ENCODE data around the gene CDK14.
A peak's percentile ranks its signal among the peaks of the same experiment; 100 is the strongest.

The CDK14 gene

GRCh38 chr7:90774706-90775105 is 178.6 kb downstream of the CDK14 start:
- Histone ChIP-seq H3K79me2 (ENCODE audit: low read length) (peaks cover 99% of the 10 kb centered on the region), H3K9me2 (replicated peaks; ENCODE audit: insufficient read depth, low read length) (no peaks in the 10 kb centered on the region), H3K4me2 (ENCODE audit: low read depth, low read length) (peak overlapping the region; percentile 19), H3K36me3 (replicated peaks; ENCODE audit: insufficient read depth, low read length) (peaks cover 15% of the 10 kb centered on the region), H3K9ac (ENCODE audit: low read length) (no peak overlapping the region), H3K4me1 (ENCODE audit: low read length) (peaks cover 64% of the 10 kb centered on the region), H2AFZ (ENCODE audit: low read length) (no peak overlapping the region), H3K27me3 (replicated peaks; ENCODE audit: insufficient read depth, low read length) (no peaks in the 10 kb centered on the region), H3K27ac (ENCODE audit: low read length) (no peak overlapping the region), H3K9me3 (replicated peaks; ENCODE audit: insufficient read depth, low read length) (no peaks in the 10 kb centered on the region), H3K4me3 (ENCODE audit: low read length) (no peak overlapping the region), H4K20me1 (ENCODE audit: insufficient read depth, low read length) (0 out of 2 replicates have a peak, but pooled peaks cover 3% of the 10 kb centered on the region), H3F3A (ENCODE audit: insufficient read depth, low read length) (peaks cover 37% of the 10 kb centered on the region)
- TF ChIP-seq, protein P1, sequence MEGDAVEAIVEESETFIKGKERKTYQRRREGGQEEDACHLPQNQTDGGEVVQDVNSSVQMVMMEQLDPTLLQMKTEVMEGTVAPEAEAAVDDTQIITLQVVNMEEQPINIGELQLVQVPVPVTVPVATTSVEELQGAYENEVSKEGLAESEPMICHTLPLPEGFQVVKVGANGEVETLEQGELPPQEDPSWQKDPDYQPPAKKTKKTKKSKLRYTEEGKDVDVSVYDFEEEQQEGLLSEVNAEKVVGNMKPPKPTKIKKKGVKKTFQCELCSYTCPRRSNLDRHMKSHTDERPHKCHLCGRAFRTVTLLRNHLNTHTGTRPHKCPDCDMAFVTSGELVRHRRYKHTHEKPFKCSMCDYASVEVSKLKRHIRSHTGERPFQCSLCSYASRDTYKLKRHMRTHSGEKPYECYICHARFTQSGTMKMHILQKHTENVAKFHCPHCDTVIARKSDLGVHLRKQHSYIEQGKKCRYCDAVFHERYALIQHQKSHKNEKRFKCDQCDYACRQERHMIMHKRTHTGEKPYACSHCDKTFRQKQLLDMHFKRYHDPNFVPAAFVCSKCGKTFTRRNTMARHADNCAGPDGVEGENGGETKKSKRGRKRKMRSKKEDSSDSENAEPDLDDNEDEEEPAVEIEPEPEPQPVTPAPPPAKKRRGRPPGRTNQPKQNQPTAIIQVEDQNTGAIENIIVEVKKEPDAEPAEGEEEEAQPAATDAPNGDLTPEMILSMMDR (IDR thresholded peaks at IDR 0.05; ENCODE audit: low read length) = no peak
- TF ChIP-seq EZH2phosphoT487 (IDR thresholded peaks at IDR 0.05; ENCODE audit: low read length) = no peak
- no peak for TF ChIP-seq EZH2 (optimal IDR thresholded peaks at IDR 0.05; ENCODE audit: low read depth, low read length)
- no peak for DNase-seq

DNA sequence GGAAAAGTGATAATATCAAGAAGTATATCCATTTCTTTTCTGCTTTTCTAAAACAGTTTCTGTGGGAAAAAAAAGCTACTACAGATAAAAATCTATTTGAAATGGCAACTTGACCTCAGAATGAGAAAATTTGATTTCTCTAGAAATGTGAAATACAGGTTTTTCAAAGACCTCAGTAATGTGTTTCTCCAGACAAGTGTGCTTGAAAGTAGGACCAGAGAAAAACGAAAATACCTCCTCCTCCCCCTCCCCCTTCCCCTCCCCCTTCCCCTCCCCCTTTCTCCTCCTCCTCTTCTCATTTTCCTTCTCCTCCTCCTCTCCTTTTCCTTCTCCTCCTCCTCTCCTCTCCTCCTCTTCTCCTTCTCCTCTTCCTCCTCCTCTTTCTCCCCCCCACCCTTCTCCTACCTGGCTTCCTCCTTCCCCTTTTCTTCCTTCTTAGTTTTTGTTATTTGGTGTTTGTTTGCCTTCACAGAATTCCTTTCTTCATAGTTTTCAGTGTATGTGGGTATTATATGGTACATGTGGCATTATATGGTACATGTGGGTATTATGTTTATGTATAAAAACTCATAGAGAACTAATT is 179.4 kb downstream of the CDK14 start:
- Histone ChIP-seq H3K4me2 (ENCODE audit: low read depth, low read length) (peak overlapping the region; percentile 53; the same call in 1 of the 2 replicates), H3K9me2 (replicated peaks; ENCODE audit: insufficient read depth, low read length) (no peaks in the 10 kb centered on the region), H3K9me3 (replicated peaks; ENCODE audit: insufficient read depth, low read length) (no peaks in the 10 kb centered on the region), H3K4me3 (ENCODE audit: low read length) (no peak overlapping the region), H3K27me3 (replicated peaks; ENCODE audit: insufficient read depth, low read length) (no peaks in the 10 kb centered on the region), H3K79me2 (ENCODE audit: low read length) (peaks cover 97% of the 10 kb centered on the region), H2AFZ (ENCODE audit: low read length) (no peak overlapping the region), H4K20me1 (ENCODE audit: insufficient read depth, low read length) (0 out of 2 replicates have a peak, but pooled peaks cover 3% of the 10 kb centered on the region), H3K9ac (ENCODE audit: low read length) (no peak overlapping the region), H3F3A (ENCODE audit: insufficient read depth, low read length) (peaks cover 37% of the 10 kb centered on the region), H3K36me3 (replicated peaks; ENCODE audit: insufficient read depth, low read length) (peaks cover 15% of the 10 kb centered on the region), H3K4me1 (ENCODE audit: low read length) (peaks cover 64% of the 10 kb centered on the region), H3K27ac (ENCODE audit: low read length) (peak overlapping the region; percentile 75; the same call in 1 of the 2 replicates)
- TF ChIP-seq EZH2 (optimal IDR thresholded peaks at IDR 0.05; ENCODE audit: low read depth, low read length) = no peak
- no peak for TF ChIP-seq EZH2phosphoT487 (IDR thresholded peaks at IDR 0.05; ENCODE audit: low read length)
- TF ChIP-seq, protein P1 (IDR thresholded peaks at IDR 0.05; ENCODE audit: low read length) = no peak
- no peak for DNase-seq

DNA sequence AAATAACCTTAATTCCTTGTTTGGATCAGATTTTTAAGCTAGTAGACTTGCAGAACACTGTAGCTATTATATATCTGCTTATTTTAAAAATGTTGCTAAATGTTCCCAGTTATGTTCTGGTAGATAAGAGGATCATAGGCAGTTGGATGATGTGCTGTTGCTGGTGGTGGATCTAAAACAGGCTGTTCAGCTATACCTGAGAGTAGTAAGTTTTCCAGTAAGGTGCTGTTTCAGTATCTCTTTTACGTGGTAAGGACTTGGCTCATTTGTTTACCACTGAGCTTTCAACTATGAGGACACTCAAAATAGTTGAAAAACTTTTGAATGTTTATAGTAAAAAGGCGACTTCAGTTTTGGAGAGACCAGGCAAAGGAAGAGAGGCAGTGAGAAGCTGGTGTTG is 180.9 kb downstream of the CDK14 start:
- Histone ChIP-seq H3K4me1 (ENCODE audit: low read length) (peaks cover 55% of the 10 kb centered on the region), H3K9ac (ENCODE audit: low read length) (peak overlapping the region; percentile 22; the same call in 1 of the 2 replicates), H3K27me3 (replicated peaks; ENCODE audit: insufficient read depth, low read length) (no peaks in the 10 kb centered on the region), H3F3A (ENCODE audit: insufficient read depth, low read length) (peaks cover 33% of the 10 kb centered on the region), H3K36me3 (replicated peaks; ENCODE audit: insufficient read depth, low read length) (peaks cover 4% of the 10 kb centered on the region; the same call in 1 of the 2 replicates), H3K9me3 (replicated peaks; ENCODE audit: insufficient read depth, low read length) (no peaks in the 10 kb centered on the region), H3K79me2 (ENCODE audit: low read length) (peaks cover 83% of the 10 kb centered on the region), H3K9me2 (replicated peaks; ENCODE audit: insufficient read depth, low read length) (no peaks in the 10 kb centered on the region), H4K20me1 (ENCODE audit: insufficient read depth, low read length) (0 out of 2 replicates have a peak, but pooled peaks cover 3% of the 10 kb centered on the region), H3K4me2 (ENCODE audit: low read depth, low read length) (peak overlapping the region; percentile 53), H3K27ac (ENCODE audit: low read length) (peak overlapping the region; percentile 75), H3K4me3 (ENCODE audit: low read length) (peak overlapping the region; percentile 17), H2AFZ (ENCODE audit: low read length) (no peak overlapping the region)
- DNase-seq = peak; percentile 49
- TF ChIP-seq EZH2 (optimal IDR thresholded peaks at IDR 0.05; ENCODE audit: low read depth, low read length) (no peak), EZH2phosphoT487 (IDR thresholded peaks at IDR 0.05; ENCODE audit: low read length) (no peak)
- TF ChIP-seq, protein P1 (IDR thresholded peaks at IDR 0.05; ENCODE audit: low read length) = no peak
